Panc1 (cell line): ENCODE measurements around the gene LCOR. TPM values are rescaled to one million over a fixed set of nuclear protein-coding genes. Genes with fewer than 3 reads are reported as not detected.

Source experiments
- ATAC-seq: fragments of 200-7000 bp; cut with Tn5 transposase; 2 replicates; pipeline ENCODE4 v1.9.1; 2020; ENCODE audit warnings: mild to moderate bottlenecking, moderate library complexity
- BruUV-seq: library from RNA; stranded (reverse); fragments of 400-500 nt; replicated peaks from 2 replicates; lab custom pipeline; 2021; lab: Mats Ljungman, UMichigan
- CTCF ChIA-PET: fragments of 300-600 bp; sonication (Branson Sonifier 250); formaldehyde crosslinking; loops from one replicate; lab custom pipeline; 2022; ENCODE audit warnings: antibody characterized with exemption; lab: Charles Lee
- POLR2A ChIA-PET: fragments of 300-600 bp; sonication (Branson Sonifier 250); formaldehyde crosslinking; loops from one replicate; lab custom pipeline; 2022; ENCODE audit warnings: antibody characterized with exemption; lab: Charles Lee
- DNase-seq: peaks from one replicate; pipeline ENCODE4 v3.0.0-alpha.2; 2010; ENCODE audit warnings: low read depth, low spot score
- H3K27ac ChIP-seq: 2 replicates; pipeline ENCODE4 v1.5.1; 2011; ENCODE audit warnings: mild to moderate bottlenecking, low read length, inconsistent platforms
- H3K27me3 ChIP-seq: fragments of 200-500 bp; sonication (Bioruptor generic); 2 replicates; pipeline ENCODE4 v1.6.0; 2014; ENCODE audit warnings: low read length, inconsistent platforms; ENCODE audit not compliant: control insufficient read depth, insufficient read depth
- H3K36me3 ChIP-seq: fragments of 200-500 bp; sonication (Bioruptor generic); 2 replicates; pipeline ENCODE4 v1.5.1; 2014; ENCODE audit warnings: inconsistent platforms, mild to moderate bottlenecking, low read length, moderate library complexity; ENCODE audit not compliant: control insufficient read depth, insufficient read depth
- H3K4me1 ChIP-seq: 2 replicates; pipeline ENCODE4 v1.5.1; 2011; ENCODE audit warnings: inconsistent platforms, mild to moderate bottlenecking, low read length, moderate library complexity; ENCODE audit not compliant: control insufficient read depth, insufficient read depth
- H3K4me3 ChIP-seq, 2 experiments: 2 replicates each; pipeline ENCODE4 v1.5.1; 2011 to 2012; ENCODE audit warnings: low read depth in 2 of 2, low read length in 2 of 2, mild to moderate bottlenecking in 2 of 2, inconsistent platforms in 1 of 2, moderate library complexity in 1 of 2
- H3K9me3 ChIP-seq: fragments of 200-500 bp; sonication (Bioruptor generic); 2 replicates; pipeline ENCODE4 v1.5.1; 2014; ENCODE audit warnings: low read depth, mild to moderate bottlenecking, inconsistent platforms, low read length, moderate library complexity; ENCODE audit not compliant: control insufficient read depth, insufficient read depth
- POLR2AphosphoS5 ChIP-seq: IDR thresholded peaks from 2 replicates; pipeline ENCODE4 v1.6.1; 2012; ENCODE audit warnings: mild to moderate bottlenecking, low read depth, low read length, moderate library complexity
- SIN3A ChIP-seq: IDR thresholded peaks from 2 replicates; pipeline ENCODE4 v1.6.1; 2012; ENCODE audit warnings: low read depth, mild to moderate bottlenecking, low read length, moderate library complexity, borderline replicate concordance; ENCODE audit not compliant: insufficient read depth
- TCF7L2 ChIP-seq: IDR thresholded peaks from 2 replicates; pipeline ENCODE4 v1.6.1; 2011; ENCODE audit warnings: mild to moderate bottlenecking, low read depth, low read length, inconsistent platforms
- in situ Hi-C: cut with HindIII; loops from 2 replicates; pipeline ENCODE4 v1.10.0; 2016; ENCODE audit warnings: low sequenced_read_pairs, low pct_unique_long_range_greater_than_20kb
- intact Hi-C: fragments of 100-400 bp; cut with micrococcal nuclease; formaldehyde crosslinking; loops from one replicate; pipeline ENCODE4 v1.10.0; 2022; ENCODE audit not compliant: unreplicated experiment
- total RNA-seq: library from RNA; stranded (reverse); gene quantifications from one replicate; pipeline ENCODE4 v1.2.1, GENCODE V29; 2021; ENCODE audit not compliant: unreplicated experiment
- TF ChIP-seq, protein P1 (sequence below), 2 experiments: IDR thresholded peaks; 2 replicates each; pipeline ENCODE4 v1.6.1; 2011 to 2012; ENCODE audit warnings: low read depth in 2 of 2, control low read depth in 1 of 2, low read length in 1 of 2, mild to moderate bottlenecking in 1 of 2, moderate library complexity in 1 of 2; ENCODE audit not compliant: insufficient read depth in 1 of 2
- TF ChIP-seq, protein P2 (sequence below): fragments of 450-650 bp; IDR thresholded peaks from 2 replicates; pipeline ENCODE4 v1.5.1; 2017; ENCODE audit warnings: mild to moderate bottlenecking

The LCOR gene
- total RNA-seq, 1 experiment from 2014 or later = 58.0 TPM

DNA sequence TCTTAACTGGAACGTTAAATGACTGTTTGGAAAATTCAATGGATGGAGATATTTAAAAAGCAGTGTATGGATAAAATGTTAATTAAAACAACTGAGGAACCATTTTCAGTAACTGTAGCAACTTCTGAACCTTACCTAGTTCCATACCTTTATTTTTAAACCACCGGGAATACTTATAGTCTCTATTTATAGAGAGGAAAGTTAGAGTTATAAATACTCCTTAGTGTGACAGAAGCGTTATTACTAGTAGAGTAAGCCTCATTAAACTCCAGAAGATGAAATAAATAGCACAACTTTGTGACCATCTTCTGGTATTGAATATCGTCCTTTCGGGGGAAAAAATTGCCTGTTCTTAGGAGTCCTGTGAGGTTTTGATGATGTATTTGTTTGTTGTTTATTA lies 114.9 kb downstream of the LCOR start:
- in situ Hi-C loops = loop anchor here (5.0 kb wide), 1 partner anchor 35 kb away; no protein-coding TSS in a partner anchor
- H3K36me3 ChIP-seq = peaks cover 9% of the 10 kb centered on the region; the same call in 1 of the 2 replicates
- DNase-seq = no peak
- no peaks in the 10 kb centered on the region for H3K9me3 ChIP-seq
- no peak for ATAC-seq
- intact Hi-C loops = no loop called here
- no peak overlapping the region for H3K27ac ChIP-seq
- POLR2A ChIA-PET = no interaction called here
- TF ChIP-seq SIN3A (no peak), TCF7L2 (no peak), POLR2AphosphoS5 (no peak)
- TF ChIP-seq, protein P1, sequence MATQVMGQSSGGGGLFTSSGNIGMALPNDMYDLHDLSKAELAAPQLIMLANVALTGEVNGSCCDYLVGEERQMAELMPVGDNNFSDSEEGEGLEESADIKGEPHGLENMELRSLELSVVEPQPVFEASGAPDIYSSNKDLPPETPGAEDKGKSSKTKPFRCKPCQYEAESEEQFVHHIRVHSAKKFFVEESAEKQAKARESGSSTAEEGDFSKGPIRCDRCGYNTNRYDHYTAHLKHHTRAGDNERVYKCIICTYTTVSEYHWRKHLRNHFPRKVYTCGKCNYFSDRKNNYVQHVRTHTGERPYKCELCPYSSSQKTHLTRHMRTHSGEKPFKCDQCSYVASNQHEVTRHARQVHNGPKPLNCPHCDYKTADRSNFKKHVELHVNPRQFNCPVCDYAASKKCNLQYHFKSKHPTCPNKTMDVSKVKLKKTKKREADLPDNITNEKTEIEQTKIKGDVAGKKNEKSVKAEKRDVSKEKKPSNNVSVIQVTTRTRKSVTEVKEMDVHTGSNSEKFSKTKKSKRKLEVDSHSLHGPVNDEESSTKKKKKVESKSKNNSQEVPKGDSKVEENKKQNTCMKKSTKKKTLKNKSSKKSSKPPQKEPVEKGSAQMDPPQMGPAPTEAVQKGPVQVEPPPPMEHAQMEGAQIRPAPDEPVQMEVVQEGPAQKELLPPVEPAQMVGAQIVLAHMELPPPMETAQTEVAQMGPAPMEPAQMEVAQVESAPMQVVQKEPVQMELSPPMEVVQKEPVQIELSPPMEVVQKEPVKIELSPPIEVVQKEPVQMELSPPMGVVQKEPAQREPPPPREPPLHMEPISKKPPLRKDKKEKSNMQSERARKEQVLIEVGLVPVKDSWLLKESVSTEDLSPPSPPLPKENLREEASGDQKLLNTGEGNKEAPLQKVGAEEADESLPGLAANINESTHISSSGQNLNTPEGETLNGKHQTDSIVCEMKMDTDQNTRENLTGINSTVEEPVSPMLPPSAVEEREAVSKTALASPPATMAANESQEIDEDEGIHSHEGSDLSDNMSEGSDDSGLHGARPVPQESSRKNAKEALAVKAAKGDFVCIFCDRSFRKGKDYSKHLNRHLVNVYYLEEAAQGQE (IDR thresholded peaks at IDR 0.05; ENCODE audit: insufficient read depth in 1 of 2, low read depth in 2 of 2, low read length in 1 of 2) = no peak
- TF ChIP-seq, protein P2, sequence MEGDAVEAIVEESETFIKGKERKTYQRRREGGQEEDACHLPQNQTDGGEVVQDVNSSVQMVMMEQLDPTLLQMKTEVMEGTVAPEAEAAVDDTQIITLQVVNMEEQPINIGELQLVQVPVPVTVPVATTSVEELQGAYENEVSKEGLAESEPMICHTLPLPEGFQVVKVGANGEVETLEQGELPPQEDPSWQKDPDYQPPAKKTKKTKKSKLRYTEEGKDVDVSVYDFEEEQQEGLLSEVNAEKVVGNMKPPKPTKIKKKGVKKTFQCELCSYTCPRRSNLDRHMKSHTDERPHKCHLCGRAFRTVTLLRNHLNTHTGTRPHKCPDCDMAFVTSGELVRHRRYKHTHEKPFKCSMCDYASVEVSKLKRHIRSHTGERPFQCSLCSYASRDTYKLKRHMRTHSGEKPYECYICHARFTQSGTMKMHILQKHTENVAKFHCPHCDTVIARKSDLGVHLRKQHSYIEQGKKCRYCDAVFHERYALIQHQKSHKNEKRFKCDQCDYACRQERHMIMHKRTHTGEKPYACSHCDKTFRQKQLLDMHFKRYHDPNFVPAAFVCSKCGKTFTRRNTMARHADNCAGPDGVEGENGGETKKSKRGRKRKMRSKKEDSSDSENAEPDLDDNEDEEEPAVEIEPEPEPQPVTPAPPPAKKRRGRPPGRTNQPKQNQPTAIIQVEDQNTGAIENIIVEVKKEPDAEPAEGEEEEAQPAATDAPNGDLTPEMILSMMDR = no peak
- peaks cover 3% of the 10 kb centered on the region; the same call in 1 of the 2 replicates for H3K4me1 ChIP-seq
- H3K27me3 ChIP-seq = no peaks in the 10 kb centered on the region
- CTCF ChIA-PET = no interaction called here
- H3K4me3 ChIP-seq = no peak overlapping the region
- no TSS peak for BruUV-seq

DNA sequence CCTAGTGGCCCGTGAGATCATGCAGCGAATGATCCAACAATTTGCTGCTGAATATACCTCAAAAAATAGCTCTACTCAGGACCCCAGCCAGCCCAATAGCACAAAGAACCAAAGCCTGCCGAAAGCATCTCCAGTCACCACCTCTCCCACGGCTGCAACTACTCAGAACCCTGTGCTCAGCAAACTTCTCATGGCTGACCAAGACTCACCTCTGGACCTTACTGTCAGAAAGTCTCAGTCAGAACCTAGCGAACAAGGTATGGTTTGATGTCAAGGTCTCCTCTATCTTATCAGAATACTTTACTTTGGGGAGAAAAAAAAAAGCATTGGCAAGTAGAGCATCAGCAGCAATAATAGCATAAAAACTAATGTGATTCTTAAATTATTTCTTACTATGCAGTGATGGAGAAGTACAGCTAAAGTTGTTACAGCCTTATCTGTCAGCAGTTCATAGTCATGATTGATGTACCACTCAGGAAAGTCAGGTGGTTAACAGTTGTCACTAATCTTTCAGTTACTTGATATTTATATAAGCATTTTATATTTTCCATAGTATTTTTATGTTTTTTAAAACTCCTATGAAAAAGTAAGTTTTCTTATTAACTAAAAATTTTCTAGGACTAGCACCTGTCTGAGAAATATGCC lies 117.1 kb downstream of the LCOR start:
- ChIA-PET CTCF (interaction anchor here (1.0 kb wide), 1 partner anchor 88 kb away, joined by 3 read pairs; no protein-coding TSS in a partner anchor), POLR2A (no interaction called here)
- no peak for DNase-seq
- Histone ChIP-seq H3K27ac (no peak overlapping the region), H3K4me1 (no peaks in the 10 kb centered on the region), H3K27me3 (no peaks in the 10 kb centered on the region), H3K9me3 (no peaks in the 10 kb centered on the region), H3K36me3 (peaks cover 9% of the 10 kb centered on the region; the same call in 1 of the 2 replicates), H3K4me3 (no peak overlapping the region)
- ATAC-seq = no peak
- intact Hi-C loops = no loop called here
- in situ Hi-C loops = loop anchor here (5.0 kb wide), 1 partner anchor 33 kb away; no protein-coding TSS in a partner anchor
- BruUV-seq = no TSS peak
- no peak for TF ChIP-seq TCF7L2
- TF ChIP-seq, protein P2 = no peak
- no peak for TF ChIP-seq POLR2AphosphoS5
- TF ChIP-seq SIN3A = no peak
- TF ChIP-seq, protein P1 (IDR thresholded peaks at IDR 0.05; ENCODE audit: insufficient read depth in 1 of 2, low read depth in 2 of 2, low read length in 1 of 2) = no peak
